HEK293T (cell line): ENCODE results near the gene NPDC1.

ENCODE experiments used
- CTCF ChIA-PET: fragments of 350-600 bp; formaldehyde crosslinking; extraction: SDS; loops from one replicate; lab custom pipeline; 2021; ENCODE audit warnings: antibody characterized with exemption, inconsistent platforms; lab: Yijun Ruan, JAX
- POLR2A ChIA-PET: fragments of 350-600 bp; formaldehyde crosslinking; extraction: SDS; loops from one replicate; lab custom pipeline; 2020; ENCODE audit warnings: antibody characterized with exemption, inconsistent platforms; lab: Yijun Ruan, JAX
- DNase-seq: peaks from one replicate; pipeline ENCODE4 v3.0.0; 2012; ENCODE audit warnings: mixed read lengths; ENCODE audit errors: extremely low spot score
- ARNT ChIP-seq: fragments of 450-650 bp; IDR thresholded peaks from 2 replicates; pipeline ENCODE4 v1.6.1; 2017; ENCODE audit warnings: mild to moderate bottlenecking
- BHLHE40 ChIP-seq: fragments of 450-650 bp; IDR thresholded peaks from 2 replicates; pipeline ENCODE4 v1.6.1; 2016; ENCODE audit warnings: mild to moderate bottlenecking, moderate library complexity, borderline replicate concordance
- ELF4 ChIP-seq: fragments of 450-650 bp; IDR thresholded peaks from 2 replicates; pipeline ENCODE4 v1.6.1; 2017; ENCODE audit warnings: antibody characterized with exemption
- FOXA1 ChIP-seq: fragments of 450-650 bp; IDR thresholded peaks from 2 replicates; pipeline ENCODE4 v1.6.1; 2016; ENCODE audit warnings: mild to moderate bottlenecking
- FOXK2 ChIP-seq: fragments of 450-650 bp; IDR thresholded peaks from 2 replicates; pipeline ENCODE4 v1.6.1; 2016; ENCODE audit warnings: mild to moderate bottlenecking
- FOXM1 ChIP-seq: fragments of 450-650 bp; IDR thresholded peaks from 2 replicates; pipeline ENCODE4 v1.6.1; 2017; ENCODE audit warnings: mild to moderate bottlenecking, borderline replicate concordance
- HDGF ChIP-seq: fragments of 450-650 bp; IDR thresholded peaks from 2 replicates; pipeline ENCODE4 v1.6.1; 2017; ENCODE audit warnings: antibody characterized with exemption, borderline replicate concordance
- L3MBTL2 ChIP-seq: fragments of 450-650 bp; conservative IDR thresholded peaks from 2 replicates; pipeline ENCODE4 v1.6.1; 2016; ENCODE audit warnings: mild to moderate bottlenecking
- LEF1 ChIP-seq: fragments of 450-650 bp; IDR thresholded peaks from 2 replicates; pipeline ENCODE4 v1.6.1; 2017; ENCODE audit warnings: mild to moderate bottlenecking, borderline replicate concordance
- NFRKB ChIP-seq: fragments of 450-650 bp; IDR thresholded peaks from 2 replicates; pipeline ENCODE4 v1.6.1; 2016; ENCODE audit warnings: mild to moderate bottlenecking, moderate library complexity
- SP1 ChIP-seq: fragments of 450-650 bp; IDR thresholded peaks from 2 replicates; pipeline ENCODE4 v1.6.1; 2017
- SUZ12 ChIP-seq: fragments of 450-650 bp; IDR thresholded peaks from 2 replicates; pipeline ENCODE4 v1.6.1; 2016; ENCODE audit warnings: mild to moderate bottlenecking
- TARDBP ChIP-seq: fragments of 450-650 bp; IDR thresholded peaks from 2 replicates; pipeline ENCODE4 v1.6.1; 2016
- ZNF384 ChIP-seq: fragments of 450-650 bp; IDR thresholded peaks from 2 replicates; pipeline ENCODE4 v1.6.1; 2016
- TF ChIP-seq, protein P1 (sequence below): fragments of 450-650 bp; IDR thresholded peaks from 2 replicates; pipeline ENCODE4 v1.6.1; 2016

The NPDC1 gene

GRCh38 chr9:137070201-137070905 is 24.4 kb upstream of the NPDC1 start, which contains the start of gene SAPCD2:
Gene SAPCD2, minus strand, starts transcription at chr9:137070557. Its CDS starts 97 bp downstream, at chr9:137070460.
- ChIA-PET CTCF (interaction anchor here (0.8 to 2.4 kb wide), 7 partner anchors 12 to 166 kb away, joined by 3 to 11 read pairs (median 8); partner anchors contain the start of genes ABCA2 and NPDC1), POLR2A (interaction anchor here (0.9 to 3.2 kb wide), 10 partner anchors 12 to 828 kb away, joined by 3 to 27 read pairs (median 4); partner anchors contain the start of gene MAN1B1)
- TF ChIP-seq ZNF384 = peak; percentile 99
- no peak for TF ChIP-seq FOXK2
- no peak for TF ChIP-seq ARNT
- TF ChIP-seq LEF1 = 0 out of 2 replicates have a peak, but pooled peaks have one; percentile 41
- TF ChIP-seq FOXM1 = peak; percentile 51; the same call in 1 of the 2 replicates
- peak; percentile 48; the same call in 1 of the 2 replicates for TF ChIP-seq L3MBTL2
- TF ChIP-seq NFRKB = no peak
- no peak for TF ChIP-seq BHLHE40
- peak; percentile 93 for DNase-seq

DNA sequence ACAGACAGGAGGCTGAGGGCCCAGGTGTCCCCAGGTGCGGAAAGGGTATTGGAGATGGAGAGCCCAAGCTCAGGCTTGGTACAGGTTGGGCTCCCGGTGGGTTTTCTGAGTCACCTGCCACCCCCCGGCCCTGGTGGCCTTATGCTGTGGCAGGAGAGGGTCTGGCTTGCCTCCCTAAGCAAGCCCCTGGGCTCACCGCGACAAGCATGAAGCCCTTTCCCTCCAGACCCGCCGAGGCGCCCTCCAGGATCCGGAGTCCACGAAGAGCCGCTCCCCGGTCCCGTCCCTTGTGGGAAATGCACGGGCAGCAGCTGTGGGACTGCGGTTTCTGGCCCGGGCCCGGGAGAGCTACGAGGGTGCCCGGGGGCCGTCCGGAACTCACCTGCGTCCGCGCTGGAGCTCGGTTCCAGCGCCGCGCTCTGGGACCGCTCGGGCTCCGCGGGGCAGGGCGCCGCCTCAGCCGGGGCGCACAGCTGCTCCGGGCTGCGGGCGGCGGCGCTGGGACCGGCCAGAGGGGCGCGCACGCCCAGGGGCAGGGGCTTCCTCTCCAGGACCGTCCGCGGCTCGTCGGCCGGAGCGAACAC is 23.6 kb upstream of the NPDC1 start:
- no peak for TF ChIP-seq ARNT
- TF ChIP-seq FOXA1 = no peak
- ChIA-PET CTCF (interaction anchor here (1.9 to 2.4 kb wide), 4 partner anchors 11 to 167 kb away, joined by 4 to 10 read pairs (median 8); partner anchors contain the start of gene NPDC1), POLR2A (interaction anchor here (0.9 to 3.2 kb wide), 9 partner anchors 12 to 827 kb away, joined by 3 to 27 read pairs (median 4); partner anchors contain the start of gene MAN1B1)
- no peak for DNase-seq

DNA sequence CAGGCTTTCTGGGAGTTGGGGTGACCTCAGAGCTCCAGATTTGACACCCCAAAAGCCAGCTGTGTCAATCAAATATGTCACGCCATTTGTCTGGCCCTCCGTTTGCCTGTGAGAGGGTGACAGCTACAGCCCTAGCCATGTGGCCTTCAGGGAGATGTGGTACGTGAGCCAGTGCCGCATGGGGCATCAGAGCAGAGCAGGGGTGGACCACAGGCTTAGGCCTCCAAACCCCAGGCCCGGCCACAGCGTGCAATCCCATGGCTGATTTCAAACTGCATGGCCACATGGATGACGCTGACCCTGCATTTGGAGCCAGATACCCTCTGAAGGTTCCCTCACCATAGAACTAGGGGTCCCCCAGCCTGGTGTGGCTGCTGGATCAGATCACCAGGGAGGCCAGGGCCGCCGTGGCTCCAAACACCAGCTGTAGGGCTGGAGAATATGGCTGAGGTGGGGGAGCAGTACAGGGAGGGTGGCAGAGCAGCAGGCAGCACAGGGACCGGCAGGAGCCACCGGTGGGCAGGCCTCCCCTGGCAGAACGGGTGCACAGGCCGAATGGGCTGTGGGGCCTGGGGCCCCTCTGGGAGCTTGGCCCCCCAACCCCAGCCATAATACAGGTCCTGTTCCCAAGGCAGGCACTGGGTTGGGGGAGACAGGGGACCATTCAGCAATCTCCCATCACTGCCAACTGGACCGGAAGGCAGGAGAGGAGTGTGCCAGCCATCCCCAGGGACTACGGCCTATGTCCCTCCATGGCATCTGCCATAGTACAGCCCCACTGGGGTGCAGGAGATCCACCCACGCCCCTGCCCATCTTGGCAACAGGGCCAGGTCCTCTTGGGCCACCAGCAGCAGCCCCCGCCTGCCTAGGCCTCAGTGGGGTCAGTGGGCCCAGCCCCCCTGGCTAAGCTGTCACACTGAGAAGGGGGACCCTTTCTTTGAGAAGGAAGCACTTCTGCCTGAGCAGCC is 22.8 kb upstream of the NPDC1 start:
- TF ChIP-seq HDGF (no peak), ZNF384 (no peak), LEF1 (no peak)
- CTCF ChIA-PET = interaction anchor here (0.9 to 2.8 kb wide), 12 partner anchors 8 to 168 kb away, joined by 4 to 16 read pairs (median 8); partner anchors contain the start of genes MAN1B1, NPDC1 and UAP1L1
- POLR2A ChIA-PET = interaction anchor here (0.7 to 3.2 kb wide), 6 partner anchors 17 to 172 kb away, joined by 3 to 27 read pairs (median 4); partner anchors contain the start of genes MAN1B1 and TUBB4B
- no peak for DNase-seq

GRCh38 chr9:137067860-137068538 is 22.0 kb upstream of the NPDC1 start:
- CTCF ChIA-PET = interaction anchor here (0.6 to 2.8 kb wide), 12 partner anchors 9 to 121 kb away, joined by 3 to 16 read pairs (median 6); partner anchors contain the start of genes MAN1B1 and UAP1L1
- no peak for TF ChIP-seq NFRKB
- TF ChIP-seq SUZ12 = no peak
- TF ChIP-seq ZNF384 = no peak
- no peak for TF ChIP-seq FOXM1
- no peak for TF ChIP-seq FOXA1
- no peak for TF ChIP-seq FOXK2
- TF ChIP-seq L3MBTL2 = no peak
- TF ChIP-seq BHLHE40 = no peak
- POLR2A ChIA-PET = interaction anchor here (0.7 to 1.0 kb wide), 3 partner anchors 18 to 173 kb away, joined by 3 to 4 read pairs (median 4); partner anchors contain the start of gene TUBB4B
- peak; percentile 86 for DNase-seq

DNA sequence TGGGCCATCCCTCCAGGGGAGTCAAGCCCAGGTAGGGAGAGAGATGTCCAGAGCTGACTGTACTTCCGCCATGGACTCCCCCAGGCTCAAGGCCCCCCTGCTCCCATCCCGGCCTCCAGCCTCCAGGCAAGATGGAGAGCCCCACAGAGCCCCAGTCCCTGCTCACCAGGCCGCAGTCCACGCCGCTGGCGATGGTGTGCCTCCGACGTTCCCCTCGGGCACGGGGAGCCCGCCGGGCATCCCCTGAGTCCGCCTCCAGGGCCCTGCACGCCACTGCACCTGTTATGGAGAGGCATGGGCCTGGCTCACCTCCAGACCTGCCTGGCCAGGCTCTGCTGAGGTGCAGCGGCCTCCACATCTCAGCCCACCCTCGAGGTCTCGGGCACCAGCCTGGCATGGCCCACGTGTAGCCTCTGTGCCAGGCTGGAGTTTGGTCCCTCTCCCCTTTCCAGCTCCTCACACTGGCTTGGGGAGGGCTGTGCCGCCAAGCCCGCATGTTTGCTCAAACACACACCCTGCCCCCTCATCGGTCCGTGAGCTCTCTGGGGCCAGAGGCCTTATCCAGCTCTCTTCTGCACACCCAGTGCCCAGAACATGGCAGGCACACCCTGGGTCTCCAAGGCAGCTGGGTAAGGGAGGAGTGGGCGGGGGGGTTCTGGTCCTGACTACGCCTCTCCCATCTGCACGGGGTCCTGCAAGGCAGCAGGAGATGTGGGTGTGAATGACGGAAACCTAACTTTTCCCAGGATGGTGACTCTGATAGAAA is 20.3 kb upstream of the NPDC1 start:
- ChIA-PET POLR2A (no interaction called here), CTCF (interaction anchor here (1.2 to 2.8 kb wide), 4 partner anchors 11 to 37 kb away, joined by 4 to 16 read pairs (median 10); partner anchors contain the start of gene UAP1L1)
- TF ChIP-seq FOXK2 (no peak), FOXM1 (no peak), SUZ12 (no peak), FOXA1 (no peak), BHLHE40 (no peak), L3MBTL2 (no peak), NFRKB (no peak), LEF1 (no peak), ZNF384 (no peak), TARDBP (no peak), ELF4 (no peak), SP1 (no peak), HDGF (no peak), ARNT (no peak)
- TF ChIP-seq, protein P1, sequence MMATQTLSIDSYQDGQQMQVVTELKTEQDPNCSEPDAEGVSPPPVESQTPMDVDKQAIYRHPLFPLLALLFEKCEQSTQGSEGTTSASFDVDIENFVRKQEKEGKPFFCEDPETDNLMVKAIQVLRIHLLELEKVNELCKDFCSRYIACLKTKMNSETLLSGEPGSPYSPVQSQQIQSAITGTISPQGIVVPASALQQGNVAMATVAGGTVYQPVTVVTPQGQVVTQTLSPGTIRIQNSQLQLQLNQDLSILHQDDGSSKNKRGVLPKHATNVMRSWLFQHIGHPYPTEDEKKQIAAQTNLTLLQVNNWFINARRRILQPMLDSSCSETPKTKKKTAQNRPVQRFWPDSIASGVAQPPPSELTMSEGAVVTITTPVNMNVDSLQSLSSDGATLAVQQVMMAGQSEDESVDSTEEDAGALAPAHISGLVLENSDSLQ = no peak

More for the DNA sequence above, 20.3 kb upstream of the NPDC1 start:
- no peak for DNase-seq
